ENCODE results near the gene KHDRBS1.

DNA sequence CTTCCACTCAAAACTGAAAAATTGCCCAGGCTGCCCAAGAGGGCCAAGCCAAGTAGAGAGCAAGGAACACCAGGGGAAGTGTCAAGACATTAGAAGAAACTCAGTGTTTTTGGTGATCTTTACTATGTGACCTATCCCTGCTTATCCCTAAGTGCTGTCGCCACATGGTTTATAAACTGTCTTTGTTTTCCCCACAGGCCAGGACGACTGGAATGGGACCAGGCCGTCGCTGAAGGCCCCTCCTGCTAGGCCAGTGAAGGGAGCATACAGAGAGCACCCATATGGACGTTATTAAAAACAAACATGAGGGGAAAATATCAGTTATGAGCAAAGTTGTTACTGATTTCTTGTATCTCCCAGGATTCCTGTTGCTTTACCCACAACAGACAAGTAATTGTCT lies 28.7 kb downstream of the KHDRBS1 start:
- TF ChIP-seq GATA2 (IDR thresholded peaks at IDR 0.05; ENCODE audit: low read depth, low read length) (no peak), GATA3 (IDR thresholded peaks at IDR 0.05; ENCODE audit: low read depth, low read length) (no peak)

All from SH-SY5Y (cell line).